K562 (cell line): ENCODE measurements around the gene COG4. TPM values are rescaled to one million over a fixed set of nuclear protein-coding genes. Genes with fewer than 3 reads are reported as not detected.
A peak's percentile ranks its signal among the peaks of the same experiment; 100 is the strongest.

Source experiments
- CREB3 ChIP-seq: fragments of 450-650 bp; conservative IDR thresholded peaks from 2 replicates; pipeline ENCODE4 v1.6.1; 2016; ENCODE audit warnings: missing genetic modification characterization, low read depth, mild to moderate bottlenecking, missing compliant biosample characterization, moderate library complexity
- FOS ChIP-seq: IDR thresholded peaks from 3 replicates; pipeline ENCODE4 v1.6.1; 2011; ENCODE audit not compliant: insufficient read length; ENCODE audit errors: extremely low read depth
- HBP1 ChIP-seq: fragments of 450-650 bp; formaldehyde crosslinking; IDR thresholded peaks from 2 replicates; pipeline ENCODE4 v1.4.0; 2022; ENCODE audit warnings: missing genetic modification characterization
- KLF10 ChIP-seq: fragments of 250-450 bp; sonication (Bioruptor Pico); IDR thresholded peaks from 2 replicates; pipeline ENCODE4 v1.6.1; 2021; ENCODE audit warnings: matching md5 sums
- ZBTB40 ChIP-seq, 2 experiments: fragments of 450-650 bp in 1 of 2; sonication (generic) in 1 of 2; formaldehyde crosslinking in 1 of 2; IDR thresholded peaks; 2 replicates each; pipeline versions ENCODE4 v1.7.1 to v1.9.0; 2016 to 2022; ENCODE audit warnings: inconsistent platforms in 1 of 2, mild to moderate bottlenecking in 1 of 2, missing genetic modification reagents in 1 of 2
- ZNF174 ChIP-seq: fragments of 250-450 bp; sonication (Bioruptor Pico); IDR thresholded peaks from 2 replicates; pipeline ENCODE4 v1.4.0; 2020; ENCODE audit warnings: mild to moderate bottlenecking
- ZNF184 ChIP-seq: sonication (generic); formaldehyde crosslinking; IDR thresholded peaks from 2 replicates; pipeline ENCODE4 v1.5.0; 2020; ENCODE audit warnings: missing genetic modification reagents
- ZNF592 ChIP-seq: fragments of 450-650 bp; IDR thresholded peaks from 2 replicates; pipeline ENCODE4 v1.6.1; 2017; ENCODE audit warnings: antibody characterized with exemption, mild to moderate bottlenecking
- polyA plus RNA-seq, 8 experiments: library from polyadenylated mRNA; depleted of rRNA in 4 of 8; stranded (reverse) in 5 of 8; unstranded in 3 of 8; fragments of >200 nt; fragmentation: Nextera tagmentation in 2 of 8; fragmentation: Illumina TruSeq in 1 of 8; extraction: Ambion mirVana in 2 of 8; extraction: Trizol in 1 of 8; gene quantifications; 2 replicates each; pipeline versions ENCODE4 v1.2.1 to v1.2.3, GENCODE V29; 2011 to 2014; ENCODE audit warnings: inconsistent platforms in 1 of 8, missing spikeins in 1 of 8
- total RNA-seq, 7 experiments: library from RNA; depleted of rRNA in 6 of 7; stranded (reverse); fragments of >200 nt in 6 of 7; fragmentation: Illumina TruSeq in 2 of 7; extraction: Trizol in 2 of 7; gene quantifications; 2 replicates each; pipeline versions ENCODE4 v1.2.1 to v1.2.3, GENCODE V29; 2011 to 2021; ENCODE audit warnings: low replicate concordance in 1 of 7

COG4 gene
- total and polyA plus RNA-seq, 9 of the 15 experiments (the other 6 are each of a cell fraction or from before 2014, with no cell fraction given) = 13.7 to 73.9 (median 44.2) TPM

- 0 out of 2 replicates have a peak, but pooled peaks have one; percentile 18 for TF ChIP-seq ZBTB40 (IDR thresholded peaks at IDR 0.05)
- no peak for TF ChIP-seq ZBTB40 (CRISPR knock-in tag; IDR thresholded peaks at IDR 0.05)
- no peak for TF ChIP-seq HBP1 (CRISPR knock-in tag)
- TF ChIP-seq KLF10 (CRISPR knock-in tag) = no peak
- peak; percentile 96 for TF ChIP-seq ZNF592
- no peak for TF ChIP-seq ZNF174
- TF ChIP-seq CREB3 = peak; percentile 88
- TF ChIP-seq ZNF184 (CRISPR knock-in tag) = no peak
- TF ChIP-seq FOS = no peak
These were observed 68.9 kb downstream of the COG4 start, which contains the start of gene FCSK (continued) for GRCh38 chr16:70454222-70455034.
